GM12878 (cell line): ENCODE data around the gene USP17L20. TPM values are rescaled to one million over a fixed set of nuclear protein-coding genes. Genes with fewer than 3 reads are reported as not detected.
"Not testable (repeated sequence)": the region's sequence is repeated elsewhere in the genome, so short reads cannot be mapped to it uniquely, and the experiment has no call there.

Experiments used
- ATAC-seq: fragments of 200-7000 bp; cut with Tn5 transposase; 3 replicates; pipeline ENCODE4 v1.9.1; 2020; ENCODE audit warnings: mild to moderate bottlenecking, moderate library complexity
- BruUV-seq: library from RNA; stranded (reverse); fragments of 400-500 nt; replicated peaks from 2 replicates; lab custom pipeline; 2021; lab: Mats Ljungman, UMichigan
- CTCF ChIA-PET: fragments of 300-600 bp; sonication (Branson Sonifier 250); formaldehyde crosslinking; extraction: SDS; loops from one replicate; lab custom pipeline; 2021; ENCODE audit warnings: inconsistent platforms; lab: Yijun Ruan, JAX
- POLR2A ChIA-PET: fragments of 350-600 bp; formaldehyde crosslinking; extraction: SDS; loops from one replicate; lab custom pipeline; 2021; ENCODE audit warnings: inconsistent platforms; lab: Charles Lee
- RAD21 ChIA-PET: fragments of 300-600 bp; sonication (Branson Sonifier 250); formaldehyde crosslinking; loops from one replicate; lab custom pipeline; 2023; ENCODE audit warnings: antibody characterized with exemption; ENCODE audit not compliant: unreplicated experiment; lab: Charles Lee
- SMC1A ChIA-PET: fragments of 300-600 bp; sonication (Branson Sonifier 250); formaldehyde crosslinking; loops from one replicate; lab custom pipeline; 2023; ENCODE audit not compliant: unreplicated experiment, uncharacterized antibody; lab: Charles Lee
- DNase-seq: peaks from one replicate; pipeline ENCODE4 v3.0.0-alpha.2; 2011; ENCODE audit warnings: low read depth, low spot score
- FAIRE-seq: peaks from 3 replicates; lab custom pipeline; 2011; peaks lifted over from hg19 to GRCh38; lab: Jason Lieb, UNC
- H2AFZ ChIP-seq: 2 replicates; pipeline ENCODE4 v1.6.0; 2011; ENCODE audit warnings: low read depth, low read length, control low read depth; ENCODE audit not compliant: control insufficient read depth
- H3K27ac ChIP-seq: 2 replicates; pipeline ENCODE4 v1.5.1; 2011; ENCODE audit warnings: control low read depth; ENCODE audit not compliant: control insufficient read depth, insufficient read depth
- H3K27me3 ChIP-seq, 2 experiments: replicated peaks in 1 of 2; 2 replicates each; pipeline versions ENCODE4 v1.6.0 to v1.6.1; 2011; ENCODE audit warnings: low read length in 1 of 2; ENCODE audit not compliant: control insufficient read depth in 2 of 2, insufficient read depth in 2 of 2
- H3K36me3 ChIP-seq, 2 experiments: 2 replicates each; pipeline ENCODE4 v1.5.1; 2011; ENCODE audit warnings: low read length in 1 of 2; ENCODE audit not compliant: control insufficient read depth in 2 of 2, insufficient read depth in 2 of 2
- H3K4me1 ChIP-seq: 2 replicates; pipeline ENCODE4 v1.6.1; 2011; ENCODE audit warnings: mild to moderate bottlenecking, low read length, moderate library complexity, mixed read lengths; ENCODE audit not compliant: control insufficient read depth, insufficient read depth
- H3K4me2 ChIP-seq: 2 replicates; pipeline ENCODE4 v1.6.0; 2011; ENCODE audit warnings: control low read depth; ENCODE audit not compliant: control insufficient read depth, insufficient read depth
- H3K4me3 ChIP-seq: fragments of 200-600 bp; sonication (generic); 2 replicates; pipeline ENCODE4 v1.5.1; 2016
- H3K79me2 ChIP-seq: 2 replicates; pipeline ENCODE4 v1.6.0; 2011; ENCODE audit warnings: low read length; ENCODE audit not compliant: control insufficient read depth, insufficient read depth
- H3K9ac ChIP-seq: 2 replicates; pipeline ENCODE4 v1.8.0; 2011; ENCODE audit warnings: low read length, control low read depth, mixed read lengths; ENCODE audit not compliant: control insufficient read depth, insufficient read depth
- H3K9me3 ChIP-seq: replicated peaks from 3 replicates; pipeline ENCODE4 v1.5.1; 2011; ENCODE audit warnings: mild to moderate bottlenecking, low read length; ENCODE audit not compliant: control insufficient read depth, insufficient read depth
- H4K20me1 ChIP-seq: 2 replicates; pipeline ENCODE4 v1.6.0; 2011; ENCODE audit not compliant: control insufficient read depth, insufficient read depth
- WGBS: methylation state at CpG from one replicate; pipeline ENCODE4 v1.1.6; 2016; ENCODE audit warnings: low lambda C conversion rate; ENCODE audit not compliant: insufficient replicate concordance, insufficient coverage; ENCODE audit errors: missing lambda C conversion rate; 5-methylcytosine and 5-hydroxymethylcytosine counted together
- in situ Hi-C: fragments of 300-500 bp; cut with MboI; formaldehyde crosslinking; loops from 9 replicates; pipeline ENCODE4 v1.14.3; 2018; ENCODE audit warnings: mixed read lengths
- intact Hi-C: fragments of 100-400 bp; cut with micrococcal nuclease; formaldehyde crosslinking; loops from one replicate; pipeline ENCODE4 v1.14.2; 2022; ENCODE audit not compliant: unreplicated experiment
- polyA plus RNA-seq, 11 experiments: library from polyadenylated mRNA; depleted of rRNA in 4 of 11; unstranded in 6 of 11; stranded (reverse) in 5 of 11; fragments of >200 nt; fragmentation: Nextera tagmentation in 4 of 11; fragmentation: Illumina TruSeq in 1 of 11; extraction: Ambion mirVana in 4 of 11; extraction: Trizol in 1 of 11; gene quantifications; 1 replicate in 1 of 11; 2 replicates in 10 of 11; pipeline versions ENCODE4 v1.2.1 to v1.2.3, GENCODE V29; 2011 to 2016; ENCODE audit warnings: inconsistent platforms in 2 of 11, missing spikeins in 2 of 11, low read depth in 1 of 11
- total RNA-seq, 4 experiments: library from RNA; depleted of rRNA in 3 of 4; stranded (reverse); fragments of >200 nt in 3 of 4; fragmentation: Illumina TruSeq in 1 of 4; extraction: Trizol in 1 of 4; gene quantifications; 2 replicates each; pipeline versions ENCODE4 v1.2.1 to v1.2.3, GENCODE V29; 2013 to 2021

Gene USP17L20
- total and polyA plus RNA-seq, 10 of the 15 experiments (the other 5 are each of a cell fraction or from before 2014, with no cell fraction given): not detected

DNA sequence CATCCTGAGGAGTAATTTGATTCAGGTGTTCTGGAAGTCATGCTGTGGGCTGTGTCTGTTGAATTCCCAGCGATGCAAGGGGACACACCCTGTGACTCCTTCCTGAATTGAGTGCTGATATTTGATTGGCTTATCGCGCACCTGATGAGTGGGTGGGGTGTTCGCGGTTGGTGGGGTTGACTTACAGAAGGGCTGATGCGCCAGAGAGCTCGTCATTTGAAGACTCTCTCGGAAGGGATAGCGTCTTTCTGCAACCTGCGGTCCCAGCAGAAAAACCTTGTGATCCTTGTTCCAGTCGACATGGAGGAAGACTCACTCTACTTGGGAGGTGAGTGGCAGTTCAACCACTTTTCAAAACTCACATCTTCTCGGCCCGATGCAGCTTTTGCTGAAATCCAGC lies 4.8 kb upstream of the USP17L20 start, which contains the start of gene USP17L19:
USP17L19 (plus strand) TSS at position 301 of the 400 bp plus-strand sequence; CDS start at position 301, 0 bp downstream.
- no CpG with 5 or more reads among the region's 13 CpGs for WGBS
- H4K20me1 ChIP-seq, intact Hi-C loops, in situ Hi-C loops, H3K4me3 ChIP-seq, H3K4me2 ChIP-seq, H3K27me3 ChIP-seq, ATAC-seq, H3K4me1 ChIP-seq, H3K9ac ChIP-seq, H3K9me3 ChIP-seq, SMC1A ChIA-PET, DNase-seq, FAIRE-seq, RAD21 ChIA-PET, BruUV-seq, H2AFZ ChIP-seq, H3K36me3 ChIP-seq, H3K79me2 ChIP-seq, CTCF ChIA-PET, H3K27ac ChIP-seq, POLR2A ChIA-PET: not testable (repeated sequence)

DNA sequence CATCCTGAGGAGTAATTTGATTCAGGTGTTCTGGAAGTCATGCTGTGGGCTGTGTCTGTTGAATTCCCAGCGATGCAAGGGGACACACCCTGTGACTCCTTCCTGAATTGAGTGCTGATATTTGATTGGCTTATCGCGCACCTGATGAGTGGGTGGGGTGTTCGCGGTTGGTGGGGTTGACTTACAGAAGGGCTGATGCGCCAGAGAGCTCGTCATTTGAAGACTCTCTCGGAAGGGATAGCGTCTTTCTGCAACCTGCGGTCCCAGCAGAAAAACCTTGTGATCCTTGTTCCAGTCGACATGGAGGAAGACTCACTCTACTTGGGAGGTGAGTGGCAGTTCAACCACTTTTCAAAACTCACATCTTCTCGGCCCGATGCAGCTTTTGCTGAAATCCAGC lies 4.6 kb downstream of the USP17L20 start, which contains the start of gene USP17L21:
USP17L21 (plus strand) TSS at position 301 of the 400 bp plus-strand sequence; CDS start at position 301, 0 bp downstream.
- DNase-seq, H3K36me3 ChIP-seq, H3K4me2 ChIP-seq, H3K9ac ChIP-seq, H3K4me3 ChIP-seq, POLR2A ChIA-PET, CTCF ChIA-PET, H4K20me1 ChIP-seq, in situ Hi-C loops, FAIRE-seq, RAD21 ChIA-PET, H3K79me2 ChIP-seq, ATAC-seq, H3K27ac ChIP-seq, H3K9me3 ChIP-seq, H3K4me1 ChIP-seq, BruUV-seq, H2AFZ ChIP-seq, intact Hi-C loops, SMC1A ChIA-PET, H3K27me3 ChIP-seq: not testable (repeated sequence)
- no CpG with 5 or more reads among the region's 13 CpGs for WGBS

DNA sequence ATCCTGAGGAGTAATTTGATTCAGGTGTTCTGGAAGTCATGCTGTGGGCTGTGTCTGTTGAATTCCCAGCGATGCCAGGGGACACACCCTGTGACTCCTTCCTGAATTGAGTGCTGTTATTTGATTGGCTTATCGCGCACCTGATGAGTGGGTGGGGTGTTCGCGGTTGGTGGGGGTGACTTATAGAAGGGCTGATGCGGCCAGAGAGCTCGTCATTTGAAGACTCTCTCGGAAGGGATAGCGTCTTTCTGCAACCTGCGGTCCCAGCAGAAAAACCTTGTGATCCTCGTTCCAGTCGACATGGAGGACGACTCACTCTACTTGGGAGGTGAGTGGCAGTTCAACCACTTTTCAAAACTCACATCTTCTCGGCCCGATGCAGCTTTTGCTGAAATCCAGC lies 9.4 kb downstream of the USP17L20 start, which contains the start of gene USP17L22:
USP17L22 (plus strand) TSS at position 301 of the 400 bp plus-strand sequence; CDS start at position 301, 0 bp downstream.
- H3K4me3 ChIP-seq, H3K4me2 ChIP-seq, RAD21 ChIA-PET, SMC1A ChIA-PET, intact Hi-C loops, ATAC-seq, DNase-seq, H3K79me2 ChIP-seq, H3K9ac ChIP-seq, CTCF ChIA-PET, H3K27ac ChIP-seq, POLR2A ChIA-PET, H2AFZ ChIP-seq, H4K20me1 ChIP-seq, FAIRE-seq, H3K4me1 ChIP-seq, H3K27me3 ChIP-seq, H3K9me3 ChIP-seq, BruUV-seq, in situ Hi-C loops, H3K36me3 ChIP-seq: not testable (repeated sequence)
- no CpG with 5 or more reads among the region's 15 CpGs for WGBS

DNA sequence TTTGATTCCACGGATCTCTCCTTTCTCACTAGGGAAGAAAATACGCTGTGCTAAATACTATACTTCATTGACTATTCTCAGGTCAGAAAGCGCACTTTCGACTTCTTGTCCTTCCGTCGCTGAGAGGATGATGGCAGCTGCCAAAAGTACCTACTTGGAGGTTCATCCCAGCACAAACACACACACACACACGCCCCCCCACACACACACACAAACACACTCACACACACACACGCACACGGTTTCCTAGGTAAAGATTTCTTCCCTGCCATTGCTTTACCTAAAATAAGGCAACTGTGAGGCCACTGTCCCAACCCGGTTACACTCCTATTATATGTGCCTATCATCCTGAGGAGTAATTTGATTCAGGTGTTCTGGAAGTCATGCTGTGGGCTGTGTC lies 13.8 kb downstream of the USP17L20 start:
- intact Hi-C loops, H3K79me2 ChIP-seq, H4K20me1 ChIP-seq, H2AFZ ChIP-seq, BruUV-seq, H3K4me3 ChIP-seq, CTCF ChIA-PET, H3K4me1 ChIP-seq, H3K9ac ChIP-seq, SMC1A ChIA-PET, H3K4me2 ChIP-seq, in situ Hi-C loops, H3K27me3 ChIP-seq, RAD21 ChIA-PET, FAIRE-seq, POLR2A ChIA-PET, DNase-seq, H3K27ac ChIP-seq, ATAC-seq, H3K9me3 ChIP-seq, H3K36me3 ChIP-seq: not testable (repeated sequence)
- 50% methylated on average over 7 of the region's 10 CpGs for WGBS
